Measurements from ENCODE around the gene TPCN2. TPM values are rescaled to one million over a fixed set of nuclear protein-coding genes. Genes with fewer than 3 reads are reported as not detected.

The TPCN2 gene
- total and polyA plus RNA-seq, 9 of the 15 experiments (the other 6 are each of a cell fraction or from before 2014, with no cell fraction given) = 0.66 to 10.2 (median 4.6) TPM

DNA sequence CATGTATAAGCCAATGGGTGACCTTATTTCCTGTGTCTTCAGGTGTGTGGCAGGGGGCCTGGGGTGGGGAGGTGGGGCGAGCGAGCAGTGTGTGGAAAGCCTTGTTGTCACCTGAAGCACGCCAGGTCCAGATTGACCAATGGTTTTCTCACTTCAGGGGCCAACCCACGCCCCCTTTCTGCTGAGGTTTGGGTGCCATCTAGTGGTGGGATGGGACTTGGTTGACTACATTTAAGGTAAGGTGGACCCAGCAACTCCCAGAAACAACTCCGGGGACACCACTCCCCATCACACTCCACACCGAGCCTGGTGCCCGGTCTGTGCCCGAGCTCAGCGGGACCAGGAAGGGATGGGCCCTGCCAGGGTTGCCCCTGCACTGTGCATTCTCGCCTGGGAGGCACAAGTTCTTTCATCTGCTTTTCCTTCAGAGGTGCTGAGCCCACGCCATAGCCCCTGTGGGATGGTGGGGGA, 40.0 kb downstream of the TPCN2 start (continued):
- TF ChIP-seq, protein P1, sequence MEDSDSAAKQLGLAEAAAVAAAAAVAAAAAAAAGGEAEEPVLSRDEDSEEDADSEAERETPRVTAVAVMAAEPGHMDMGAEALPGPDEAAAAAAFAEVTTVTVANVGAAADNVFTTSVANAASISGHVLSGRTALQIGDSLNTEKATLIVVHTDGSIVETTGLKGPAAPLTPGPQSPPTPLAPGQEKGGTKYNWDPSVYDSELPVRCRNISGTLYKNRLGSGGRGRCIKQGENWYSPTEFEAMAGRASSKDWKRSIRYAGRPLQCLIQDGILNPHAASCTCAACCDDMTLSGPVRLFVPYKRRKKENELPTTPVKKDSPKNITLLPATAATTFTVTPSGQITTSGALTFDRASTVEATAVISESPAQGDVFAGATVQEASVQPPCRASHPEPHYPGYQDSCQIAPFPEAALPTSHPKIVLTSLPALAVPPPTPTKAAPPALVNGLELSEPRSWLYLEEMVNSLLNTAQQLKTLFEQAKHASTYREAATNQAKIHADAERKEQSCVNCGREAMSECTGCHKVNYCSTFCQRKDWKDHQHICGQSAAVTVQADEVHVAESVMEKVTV (CRISPR knock-in tag; IDR thresholded peaks at IDR 0.05) = peak; percentile 40; the same call in 1 of the 2 replicates
- 0 out of 2 replicates have a peak, but pooled peaks have one; percentile 32 for TF ChIP-seq BHLHE40 (IDR thresholded peaks at IDR 0.05; ENCODE audit: low read length)
- TF ChIP-seq, protein P2, sequence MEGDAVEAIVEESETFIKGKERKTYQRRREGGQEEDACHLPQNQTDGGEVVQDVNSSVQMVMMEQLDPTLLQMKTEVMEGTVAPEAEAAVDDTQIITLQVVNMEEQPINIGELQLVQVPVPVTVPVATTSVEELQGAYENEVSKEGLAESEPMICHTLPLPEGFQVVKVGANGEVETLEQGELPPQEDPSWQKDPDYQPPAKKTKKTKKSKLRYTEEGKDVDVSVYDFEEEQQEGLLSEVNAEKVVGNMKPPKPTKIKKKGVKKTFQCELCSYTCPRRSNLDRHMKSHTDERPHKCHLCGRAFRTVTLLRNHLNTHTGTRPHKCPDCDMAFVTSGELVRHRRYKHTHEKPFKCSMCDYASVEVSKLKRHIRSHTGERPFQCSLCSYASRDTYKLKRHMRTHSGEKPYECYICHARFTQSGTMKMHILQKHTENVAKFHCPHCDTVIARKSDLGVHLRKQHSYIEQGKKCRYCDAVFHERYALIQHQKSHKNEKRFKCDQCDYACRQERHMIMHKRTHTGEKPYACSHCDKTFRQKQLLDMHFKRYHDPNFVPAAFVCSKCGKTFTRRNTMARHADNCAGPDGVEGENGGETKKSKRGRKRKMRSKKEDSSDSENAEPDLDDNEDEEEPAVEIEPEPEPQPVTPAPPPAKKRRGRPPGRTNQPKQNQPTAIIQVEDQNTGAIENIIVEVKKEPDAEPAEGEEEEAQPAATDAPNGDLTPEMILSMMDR (IDR thresholded peaks at IDR 0.05 in 2 of 3, conservative IDR thresholded peaks at IDR 0.05 in 1 of 3; ENCODE audit: insufficient read depth in 2 of 3, low read depth in 1 of 3, low read length in 3 of 3) = peak; percentile 83 to 91 (median 86)
- TF ChIP-seq CC2D1A (IDR thresholded peaks at IDR 0.05) = peak; percentile 43; the same call in 1 of the 2 replicates
- peak; percentile 68 to 85 for TF ChIP-seq RAD21 (CRISPR knock-in tag; conservative IDR thresholded peaks at IDR 0.05 in 1 of 2, IDR thresholded peaks at IDR 0.05 in 1 of 2)
- TF ChIP-seq HMGN3 (IDR thresholded peaks at IDR 0.05; ENCODE audit: borderline replicate concordance, extremely low read depth, insufficient read length, low read depth, low read length) = no peak
- TF ChIP-seq CREM (IDR thresholded peaks at IDR 0.05; ENCODE audit: low read depth) = no peak
- TF ChIP-seq ZNF239 (CRISPR knock-in tag; IDR thresholded peaks at IDR 0.05) = no peak
- TF ChIP-seq ETV1 (tag; conservative IDR thresholded peaks at IDR 0.05; ENCODE audit: low read depth) = no peak
- TF ChIP-seq, protein P3, sequence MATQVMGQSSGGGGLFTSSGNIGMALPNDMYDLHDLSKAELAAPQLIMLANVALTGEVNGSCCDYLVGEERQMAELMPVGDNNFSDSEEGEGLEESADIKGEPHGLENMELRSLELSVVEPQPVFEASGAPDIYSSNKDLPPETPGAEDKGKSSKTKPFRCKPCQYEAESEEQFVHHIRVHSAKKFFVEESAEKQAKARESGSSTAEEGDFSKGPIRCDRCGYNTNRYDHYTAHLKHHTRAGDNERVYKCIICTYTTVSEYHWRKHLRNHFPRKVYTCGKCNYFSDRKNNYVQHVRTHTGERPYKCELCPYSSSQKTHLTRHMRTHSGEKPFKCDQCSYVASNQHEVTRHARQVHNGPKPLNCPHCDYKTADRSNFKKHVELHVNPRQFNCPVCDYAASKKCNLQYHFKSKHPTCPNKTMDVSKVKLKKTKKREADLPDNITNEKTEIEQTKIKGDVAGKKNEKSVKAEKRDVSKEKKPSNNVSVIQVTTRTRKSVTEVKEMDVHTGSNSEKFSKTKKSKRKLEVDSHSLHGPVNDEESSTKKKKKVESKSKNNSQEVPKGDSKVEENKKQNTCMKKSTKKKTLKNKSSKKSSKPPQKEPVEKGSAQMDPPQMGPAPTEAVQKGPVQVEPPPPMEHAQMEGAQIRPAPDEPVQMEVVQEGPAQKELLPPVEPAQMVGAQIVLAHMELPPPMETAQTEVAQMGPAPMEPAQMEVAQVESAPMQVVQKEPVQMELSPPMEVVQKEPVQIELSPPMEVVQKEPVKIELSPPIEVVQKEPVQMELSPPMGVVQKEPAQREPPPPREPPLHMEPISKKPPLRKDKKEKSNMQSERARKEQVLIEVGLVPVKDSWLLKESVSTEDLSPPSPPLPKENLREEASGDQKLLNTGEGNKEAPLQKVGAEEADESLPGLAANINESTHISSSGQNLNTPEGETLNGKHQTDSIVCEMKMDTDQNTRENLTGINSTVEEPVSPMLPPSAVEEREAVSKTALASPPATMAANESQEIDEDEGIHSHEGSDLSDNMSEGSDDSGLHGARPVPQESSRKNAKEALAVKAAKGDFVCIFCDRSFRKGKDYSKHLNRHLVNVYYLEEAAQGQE (IDR thresholded peaks at IDR 0.05; ENCODE audit: borderline replicate concordance) = peak; percentile 73
- TF ChIP-seq, protein P3 (CRISPR knock-in tag; IDR thresholded peaks at IDR 0.05; ENCODE audit: low read depth) = no peak

All from K562 (cell line).